Measurements from ENCODE around the gene ARHGEF19. TPM values are rescaled to one million over a fixed set of nuclear protein-coding genes. Genes with fewer than 3 reads are reported as not detected.
A peak's percentile ranks its signal among the peaks of the same experiment; 100 is the strongest.

Gene ARHGEF19
- total RNA-seq, 1 donor from 2014 or later: 0.52 TPM

GRCh38 chr1:16177306-16177705, 35.1 kb downstream of the ARHGEF19 start:
- Histone ChIP-seq H3K36me3 (ENCODE audit: control insufficient read depth in 3 of 3, insufficient read depth in 3 of 3, low read length in 3 of 3) (no peaks in the 10 kb centered on the region), H3K9ac (ENCODE audit: low read depth in 1 of 3, low read length in 3 of 3) (no peak overlapping the region), H3K27me3 (ENCODE audit: control insufficient read depth in 3 of 3, insufficient read depth in 3 of 3, low read length in 3 of 3) (peaks cover 0 to 3% (median 0%) of the 10 kb centered on the region in 3 donors), H3K27ac (ENCODE audit: low read depth, low read length) (peak overlapping the region; percentile 80), H3K4me1 (ENCODE audit: control insufficient read depth in 3 of 3, insufficient read depth in 3 of 3, low read length in 3 of 3) (peaks cover 42 to 59% (median 47%) of the 10 kb centered on the region in 3 donors), H3K9me3 (ENCODE audit: control insufficient read depth in 3 of 3, low read length in 3 of 3) (no peaks in the 10 kb centered on the region), H3K4me3 (ENCODE audit: low read length in 3 of 3) (no peak overlapping the region)

- no peak overlapping the region for H3K4me3 ChIP-seq (ENCODE audit: low read length in 3 of 3)
- peak overlapping the region; percentile 80 for H3K27ac ChIP-seq (ENCODE audit: low read depth, low read length)
- H3K36me3 ChIP-seq (ENCODE audit: control insufficient read depth in 3 of 3, insufficient read depth in 3 of 3, low read length in 3 of 3): no peaks in the 10 kb centered on the region
- H3K4me1 ChIP-seq (ENCODE audit: control insufficient read depth in 3 of 3, insufficient read depth in 3 of 3, low read length in 3 of 3): peaks cover 36 to 52% (median 44%) of the 10 kb centered on the region in 3 donors
- H3K27me3 ChIP-seq (ENCODE audit: control insufficient read depth in 3 of 3, insufficient read depth in 3 of 3, low read length in 3 of 3): peaks cover 0 to 3% (median 0%) of the 10 kb centered on the region in 3 donors
- peak overlapping the region in 1 of 3 donors; percentile 71 for H3K9ac ChIP-seq (ENCODE audit: low read depth in 1 of 3, low read length in 3 of 3)
- no peaks in the 10 kb centered on the region for H3K9me3 ChIP-seq (ENCODE audit: control insufficient read depth in 3 of 3, low read length in 3 of 3)
Observed at GRCh38 chr1:16176653-16177052, 35.8 kb downstream of the ARHGEF19 start.

GRCh38 chr1:16175610-16176553, 36.6 kb downstream of the ARHGEF19 start:
- no peaks in the 10 kb centered on the region for H3K9me3 ChIP-seq (ENCODE audit: control insufficient read depth in 3 of 3, low read length in 3 of 3)
- peaks cover 0 to 5% (median 0%) of the 10 kb centered on the region in 3 donors for H3K27me3 ChIP-seq (ENCODE audit: control insufficient read depth in 3 of 3, insufficient read depth in 3 of 3, low read length in 3 of 3)
- H3K36me3 ChIP-seq (ENCODE audit: control insufficient read depth in 3 of 3, insufficient read depth in 3 of 3, low read length in 3 of 3): no peaks in the 10 kb centered on the region
- peak overlapping the region; percentile 80 for H3K27ac ChIP-seq (ENCODE audit: low read depth, low read length)
- peaks cover 33 to 50% (median 37%) of the 10 kb centered on the region in 3 donors for H3K4me1 ChIP-seq (ENCODE audit: control insufficient read depth in 3 of 3, insufficient read depth in 3 of 3, low read length in 3 of 3)
- no peak overlapping the region for H3K4me3 ChIP-seq (ENCODE audit: low read length in 3 of 3)
- H3K9ac ChIP-seq (ENCODE audit: low read depth in 1 of 3, low read length in 3 of 3): peak overlapping the region; percentile 45 to 71 (median 47)

- peak overlapping the region in 1 of 3 donors; percentile 16 for H3K9ac ChIP-seq (ENCODE audit: low read depth in 1 of 3, low read length in 3 of 3)
- H3K36me3 ChIP-seq (ENCODE audit: control insufficient read depth in 3 of 3, insufficient read depth in 3 of 3, low read length in 3 of 3): no peaks in the 10 kb centered on the region
- no peaks in the 10 kb centered on the region for H3K9me3 ChIP-seq (ENCODE audit: control insufficient read depth in 3 of 3, low read length in 3 of 3)
- H3K4me1 ChIP-seq (ENCODE audit: control insufficient read depth in 3 of 3, insufficient read depth in 3 of 3, low read length in 3 of 3): peaks cover 33 to 50% (median 33%) of the 10 kb centered on the region in 3 donors
- H3K4me3 ChIP-seq (ENCODE audit: low read length in 3 of 3): no peak overlapping the region
- H3K27ac ChIP-seq (ENCODE audit: low read depth, low read length): peak overlapping the region; percentile 80
- peaks cover 0 to 8% (median 0%) of the 10 kb centered on the region in 3 donors for H3K27me3 ChIP-seq (ENCODE audit: control insufficient read depth in 3 of 3, insufficient read depth in 3 of 3, low read length in 3 of 3)
Observed at GRCh38 chr1:16174886-16175598, 37.4 kb downstream of the ARHGEF19 start.

- H3K9ac ChIP-seq (ENCODE audit: low read depth in 1 of 3, low read length in 3 of 3): peak overlapping the region in 1 of 3 donors; percentile 8
- H3K4me1 ChIP-seq (ENCODE audit: control insufficient read depth in 3 of 3, insufficient read depth in 3 of 3, low read length in 3 of 3): peaks cover 33 to 50% (median 33%) of the 10 kb centered on the region in 3 donors
- H3K4me3 ChIP-seq (ENCODE audit: low read length in 3 of 3): no peak overlapping the region
- H3K36me3 ChIP-seq (ENCODE audit: control insufficient read depth in 3 of 3, insufficient read depth in 3 of 3, low read length in 3 of 3): no peaks in the 10 kb centered on the region
- peaks cover 0 to 12% (median 0%) of the 10 kb centered on the region in 3 donors for H3K27me3 ChIP-seq (ENCODE audit: control insufficient read depth in 3 of 3, insufficient read depth in 3 of 3, low read length in 3 of 3)
- H3K9me3 ChIP-seq (ENCODE audit: control insufficient read depth in 3 of 3, low read length in 3 of 3): no peaks in the 10 kb centered on the region
- H3K27ac ChIP-seq (ENCODE audit: low read depth, low read length): peak overlapping the region; percentile 30
Observed at GRCh38 chr1:16174261-16174868, 38.1 kb downstream of the ARHGEF19 start.

GRCh38 chr1:16173447-16174260, 38.8 kb downstream of the ARHGEF19 start:
- H3K4me3 ChIP-seq (ENCODE audit: low read length in 3 of 3): no peak overlapping the region
- peaks cover 30 to 45% (median 33%) of the 10 kb centered on the region in 3 donors for H3K4me1 ChIP-seq (ENCODE audit: control insufficient read depth in 3 of 3, insufficient read depth in 3 of 3, low read length in 3 of 3)
- H3K9me3 ChIP-seq (ENCODE audit: control insufficient read depth in 3 of 3, low read length in 3 of 3): no peaks in the 10 kb centered on the region
- peaks cover 0 to 19% (median 6%) of the 10 kb centered on the region in 3 donors for H3K27me3 ChIP-seq (ENCODE audit: control insufficient read depth in 3 of 3, insufficient read depth in 3 of 3, low read length in 3 of 3)
- H3K36me3 ChIP-seq (ENCODE audit: control insufficient read depth in 3 of 3, insufficient read depth in 3 of 3, low read length in 3 of 3): no peaks in the 10 kb centered on the region
- H3K27ac ChIP-seq (ENCODE audit: low read depth, low read length): no peak overlapping the region
- H3K9ac ChIP-seq (ENCODE audit: low read depth in 1 of 3, low read length in 3 of 3): no peak overlapping the region

- H3K4me1 ChIP-seq (ENCODE audit: control insufficient read depth in 3 of 3, insufficient read depth in 3 of 3, low read length in 3 of 3): peaks cover 32 to 45% (median 33%) of the 10 kb centered on the region in 3 donors
- no peaks in the 10 kb centered on the region for H3K36me3 ChIP-seq (ENCODE audit: control insufficient read depth in 3 of 3, insufficient read depth in 3 of 3, low read length in 3 of 3)
- no peak overlapping the region for H3K4me3 ChIP-seq (ENCODE audit: low read length in 3 of 3)
- H3K27ac ChIP-seq (ENCODE audit: low read depth, low read length): no peak overlapping the region
- no peaks in the 10 kb centered on the region for H3K9me3 ChIP-seq (ENCODE audit: control insufficient read depth in 3 of 3, low read length in 3 of 3)
- H3K9ac ChIP-seq (ENCODE audit: low read depth in 1 of 3, low read length in 3 of 3): no peak overlapping the region
- H3K27me3 ChIP-seq (ENCODE audit: control insufficient read depth in 3 of 3, insufficient read depth in 3 of 3, low read length in 3 of 3): peaks cover 0 to 20% (median 8%) of the 10 kb centered on the region in 3 donors
Observed at GRCh38 chr1:16172964-16173446, 39.4 kb downstream of the ARHGEF19 start.

GRCh38 chr1:16172218-16172830, 40.1 kb downstream of the ARHGEF19 start:
- no peaks in the 10 kb centered on the region for H3K36me3 ChIP-seq (ENCODE audit: control insufficient read depth in 3 of 3, insufficient read depth in 3 of 3, low read length in 3 of 3)
- no peaks in the 10 kb centered on the region for H3K9me3 ChIP-seq (ENCODE audit: control insufficient read depth in 3 of 3, low read length in 3 of 3)
- H3K4me3 ChIP-seq (ENCODE audit: low read length in 3 of 3): no peak overlapping the region
- H3K9ac ChIP-seq (ENCODE audit: low read depth in 1 of 3, low read length in 3 of 3): no peak overlapping the region
- peaks cover 29 to 40% (median 30%) of the 10 kb centered on the region in 3 donors for H3K4me1 ChIP-seq (ENCODE audit: control insufficient read depth in 3 of 3, insufficient read depth in 3 of 3, low read length in 3 of 3)
- H3K27ac ChIP-seq (ENCODE audit: low read depth, low read length): no peak overlapping the region
- H3K27me3 ChIP-seq (ENCODE audit: control insufficient read depth in 3 of 3, insufficient read depth in 3 of 3, low read length in 3 of 3): peaks cover 0 to 17% (median 8%) of the 10 kb centered on the region in 3 donors
